CD14-positive monocyte (primary cell): Measurements from ENCODE around the gene PARP3. TPM values are rescaled to one million over a fixed set of nuclear protein-coding genes. Genes with fewer than 3 reads are reported as not detected.
"Not testable (repeated sequence)": the region's sequence is repeated elsewhere in the genome, so short reads cannot be mapped to it uniquely, and the experiment has no call there.

ENCODE experiments used
- DNase-seq, 3 donors: peaks; one replicate each; pipeline ENCODE4 v3.0.0-alpha.2; 2011 to 2022
- H2AFZ ChIP-seq: 2 replicates; pipeline ENCODE4 v1.6.0; 2012; ENCODE audit warnings: mild to moderate bottlenecking, low read depth, low read length, inconsistent platforms; ENCODE audit not compliant: insufficient read depth, poor library complexity, severe bottlenecking
- H3K27ac ChIP-seq, 2 donors: 1 replicate in 1 of 2; 2 replicates in 1 of 2; pipeline ENCODE4 v1.5.1; 2012 to 2013; ENCODE audit warnings: low read length in 2 of 2, control low read depth in 1 of 2, inconsistent platforms in 1 of 2, low read depth in 1 of 2, mild to moderate bottlenecking in 1 of 2
- H3K27me3 ChIP-seq, 2 donors: one replicate each; pipeline versions ENCODE4 v1.6.0 to v1.6.1; 2011 to 2013; ENCODE audit warnings: low read length in 2 of 2; ENCODE audit not compliant: control insufficient read depth in 2 of 2, insufficient read depth in 2 of 2
- H3K36me3 ChIP-seq, 2 donors: replicated peaks in 1 of 2; 1 replicate in 1 of 2; 2 replicates in 1 of 2; pipeline versions ENCODE4 v1.5.1 to v1.6.1; 2012 to 2013; ENCODE audit warnings: low read length in 2 of 2, control low read depth in 1 of 2, inconsistent platforms in 1 of 2, mild to moderate bottlenecking in 1 of 2; ENCODE audit not compliant: insufficient read depth in 2 of 2, control insufficient read depth in 1 of 2
- H3K4me1 ChIP-seq, 2 donors: 1 replicate in 1 of 2; 2 replicates in 1 of 2; pipeline versions ENCODE4 v1.5.1 to v1.6.1; 2012 to 2013; ENCODE audit warnings: low read length in 2 of 2, control low read depth in 1 of 2, inconsistent platforms in 1 of 2, mild to moderate bottlenecking in 1 of 2, moderate library complexity in 1 of 2; ENCODE audit not compliant: insufficient read depth in 2 of 2, control insufficient read depth in 1 of 2
- H3K4me2 ChIP-seq: replicated peaks from 2 replicates; pipeline ENCODE3; 2012; ENCODE audit warnings: low read length, moderate library complexity, mild to moderate bottlenecking; ENCODE audit not compliant: poor library complexity, severe bottlenecking; ENCODE audit errors: extremely low read depth
- H3K4me3 ChIP-seq, 3 experiments: fragments of 200-600 bp in 1 of 3; sonication (generic) in 1 of 3; replicated peaks in 1 of 3; 1 replicate in 2 of 3; 2 replicates in 1 of 3; pipeline ENCODE4 v1.5.1; 2011 to 2013; ENCODE audit warnings: low read length in 3 of 3, mild to moderate bottlenecking in 3 of 3, control low read depth in 2 of 3, low read depth in 2 of 3, inconsistent platforms in 1 of 3, moderate library complexity in 1 of 3
- H3K79me2 ChIP-seq: 2 replicates; pipeline ENCODE4 v1.6.0; 2012; ENCODE audit warnings: mild to moderate bottlenecking, control low read depth, inconsistent platforms, low read length, moderate library complexity; ENCODE audit not compliant: insufficient read depth
- H3K9ac ChIP-seq: 2 replicates; pipeline ENCODE4 v1.6.0; 2017; ENCODE audit warnings: low read length, mild to moderate bottlenecking; ENCODE audit not compliant: insufficient read depth, poor library complexity, severe bottlenecking
- H3K9me3 ChIP-seq, 2 donors: replicated peaks in 1 of 2; 1 replicate in 1 of 2; 2 replicates in 1 of 2; pipeline versions ENCODE4 v1.5.1 to v1.6.1; 2012 to 2013; ENCODE audit warnings: low read length in 2 of 2, control low read depth in 1 of 2; ENCODE audit not compliant: control insufficient read depth in 1 of 2, insufficient read depth in 1 of 2
- H4K20me1 ChIP-seq: 2 replicates; pipeline ENCODE4 v1.6.0; 2012; ENCODE audit warnings: mild to moderate bottlenecking, low read length, control low read depth, moderate library complexity; ENCODE audit not compliant: insufficient read depth
- H3K27ac Mint-ChIP-seq, 7 donors: one replicate each; pipeline ENCODE4 v1.8.0; 2020; ENCODE audit warnings: mild to moderate bottlenecking in 7 of 7, mixed read lengths in 7 of 7, moderate library complexity in 6 of 7, inconsistent platforms in 2 of 7
- H3K27me3 Mint-ChIP-seq, 3 donors: one replicate each; pipeline ENCODE4 v1.8.0; 2021 to 2022; ENCODE audit warnings: low read depth in 3 of 3, mild to moderate bottlenecking in 3 of 3, mixed read lengths in 3 of 3, moderate library complexity in 3 of 3, inconsistent platforms in 1 of 3
- H3K36me3 Mint-ChIP-seq, 2 donors: one replicate each; pipeline ENCODE4 v1.8.0; 2020; ENCODE audit warnings: mixed read lengths in 2 of 2, inconsistent platforms in 1 of 2, mild to moderate bottlenecking in 1 of 2
- H3K4me1 Mint-ChIP-seq: one replicate; pipeline ENCODE4 v1.8.0; 2020; ENCODE audit warnings: mild to moderate bottlenecking, mixed read lengths
- H3K4me3 Mint-ChIP-seq, 2 donors: one replicate each; pipeline ENCODE4 v1.8.0; 2020; ENCODE audit warnings: mild to moderate bottlenecking in 2 of 2, mixed read lengths in 2 of 2, moderate library complexity in 1 of 2
- H3K9me3 Mint-ChIP-seq, 7 donors: one replicate each; pipeline ENCODE4 v1.8.0; 2020 to 2022; ENCODE audit warnings: mixed read lengths in 7 of 7, mild to moderate bottlenecking in 6 of 7, moderate library complexity in 6 of 7, inconsistent platforms in 2 of 7
- WGBS: methylation state at CpG from one replicate; pipeline ENCODE4 v1.1.5; 2013; ENCODE audit warnings: missing lambda C conversion rate; ENCODE audit not compliant: insufficient coverage; 5-methylcytosine and 5-hydroxymethylcytosine counted together
- intact Hi-C, 2 donors: fragments of 100-400 bp; cut with micrococcal nuclease; formaldehyde crosslinking; loops; one replicate each; pipeline versions ENCODE4 v1.15.0 to v1.15.1; 2023
- polyA plus RNA-seq, 3 donors: library from polyadenylated mRNA; depleted of rRNA in 1 of 3; unstranded in 2 of 3; stranded (reverse) in 1 of 3; fragments of 300-500 nt in 2 of 3; fragments of >200 nt in 1 of 3; fragmentation: Illumina TruSeq in 2 of 3; gene quantifications; 1 replicate in 2 of 3; 2 replicates in 1 of 3; pipeline ENCODE4 v1.2.3, GENCODE V29; 2012 to 2021
- TF ChIP-seq, protein P1 (sequence below): fragments of 200-600 bp; IDR thresholded peaks from one replicate; pipeline ENCODE4 v1.8.0; 2022; ENCODE audit warnings: antibody characterized with exemption, mild to moderate bottlenecking

The PARP3 gene
- polyA plus RNA-seq, 3 donors = 1.2 to 6.9 (median 1.7) TPM

- H3K27ac Mint-ChIP-seq = peak overlapping the region in 3 of 7 donors; percentile 15 to 47 (median 25)
- no peaks in the 10 kb centered on the region for H3K27me3 ChIP-seq
- no peak overlapping the region for H3K4me3 ChIP-seq
- peaks cover 13% of the 10 kb centered on the region for H3K4me1 Mint-ChIP-seq
- TF ChIP-seq, protein P1, sequence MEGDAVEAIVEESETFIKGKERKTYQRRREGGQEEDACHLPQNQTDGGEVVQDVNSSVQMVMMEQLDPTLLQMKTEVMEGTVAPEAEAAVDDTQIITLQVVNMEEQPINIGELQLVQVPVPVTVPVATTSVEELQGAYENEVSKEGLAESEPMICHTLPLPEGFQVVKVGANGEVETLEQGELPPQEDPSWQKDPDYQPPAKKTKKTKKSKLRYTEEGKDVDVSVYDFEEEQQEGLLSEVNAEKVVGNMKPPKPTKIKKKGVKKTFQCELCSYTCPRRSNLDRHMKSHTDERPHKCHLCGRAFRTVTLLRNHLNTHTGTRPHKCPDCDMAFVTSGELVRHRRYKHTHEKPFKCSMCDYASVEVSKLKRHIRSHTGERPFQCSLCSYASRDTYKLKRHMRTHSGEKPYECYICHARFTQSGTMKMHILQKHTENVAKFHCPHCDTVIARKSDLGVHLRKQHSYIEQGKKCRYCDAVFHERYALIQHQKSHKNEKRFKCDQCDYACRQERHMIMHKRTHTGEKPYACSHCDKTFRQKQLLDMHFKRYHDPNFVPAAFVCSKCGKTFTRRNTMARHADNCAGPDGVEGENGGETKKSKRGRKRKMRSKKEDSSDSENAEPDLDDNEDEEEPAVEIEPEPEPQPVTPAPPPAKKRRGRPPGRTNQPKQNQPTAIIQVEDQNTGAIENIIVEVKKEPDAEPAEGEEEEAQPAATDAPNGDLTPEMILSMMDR = no peak
- H3K9me3 Mint-ChIP-seq = peaks cover 0 to 2% (median 0%) of the 10 kb centered on the region in 7 donors
- 87% methylated on average over 14 of the region's 15 CpGs for WGBS
- peaks cover 21 to 24% of the 10 kb centered on the region in 2 donors for H3K36me3 ChIP-seq
- peaks cover 12 to 25% of the 10 kb centered on the region in 2 donors for H3K36me3 Mint-ChIP-seq
- H3K4me1 ChIP-seq = peaks cover 6 to 7% of the 10 kb centered on the region in 2 donors
- H4K20me1 ChIP-seq = peaks cover 24% of the 10 kb centered on the region
- peaks cover 9% of the 10 kb centered on the region for H3K79me2 ChIP-seq
- no peaks in the 10 kb centered on the region for H3K9me3 ChIP-seq
- intact Hi-C loops = no loop called here
- H2AFZ ChIP-seq = no peak overlapping the region
- H3K9ac ChIP-seq = no peak overlapping the region
- H3K27ac ChIP-seq = no peak overlapping the region
- H3K27me3 Mint-ChIP-seq = peaks cover 0 to 3% (median 0%) of the 10 kb centered on the region in 3 donors
- no peak for DNase-seq
- no peak overlapping the region for H3K4me2 ChIP-seq
- H3K4me3 Mint-ChIP-seq = no peak overlapping the region
Measured at GRCh38 chr3:51988286-51989146, 46.4 kb downstream of the PARP3 start.

- H3K9me3 Mint-ChIP-seq, intact Hi-C loops, H3K27me3 Mint-ChIP-seq, DNase-seq, H3K4me3 Mint-ChIP-seq, H3K4me2 ChIP-seq, H3K9ac ChIP-seq, H3K27me3 ChIP-seq, H3K27ac Mint-ChIP-seq, H3K4me3 ChIP-seq, H2AFZ ChIP-seq, H3K27ac ChIP-seq, H3K9me3 ChIP-seq: not testable (repeated sequence)
- H3K4me1 ChIP-seq = peaks cover 12 to 14% of the 10 kb centered on the region in 2 donors
- peaks cover 25% of the 10 kb centered on the region for H3K79me2 ChIP-seq
- Mint-ChIP-seq H3K36me3 (peaks cover 23 to 40% of the 10 kb centered on the region in 2 donors), H3K4me1 (peaks cover 19% of the 10 kb centered on the region)
- peaks cover 34 to 37% of the 10 kb centered on the region in 2 donors for H3K36me3 ChIP-seq
- H4K20me1 ChIP-seq = peaks cover 40% of the 10 kb centered on the region
- WGBS = 93% methylated on average over 21 of the region's 38 CpGs
Measured at GRCh38 chr3:51990501-51990971, 48.4 kb downstream of the PARP3 start.
